Measurements from ENCODE around the gene VGF.

Gene VGF

DNA sequence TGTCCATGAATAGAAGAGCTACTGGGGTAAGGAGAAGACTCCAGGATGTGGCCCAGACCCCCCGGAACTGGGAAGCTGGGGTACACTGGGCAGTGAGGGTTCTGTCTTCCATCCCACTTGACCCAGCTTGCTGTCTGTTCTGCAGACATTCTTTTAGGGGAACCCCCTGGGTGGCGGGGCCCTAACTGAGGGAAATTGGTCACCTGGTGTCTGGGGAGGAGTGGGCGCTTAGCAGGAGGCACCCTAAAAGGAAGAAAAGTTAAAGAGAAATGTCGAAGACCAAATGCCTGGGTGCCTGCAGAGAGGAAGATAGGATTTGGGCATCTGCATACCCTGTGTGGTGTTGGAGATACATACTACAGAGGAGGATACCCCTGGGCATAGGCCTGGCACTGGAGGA, 10.1 kb downstream of the VGF start:
- CTCF ChIA-PET: interaction anchor here (3.0 kb wide), 1 partner anchor 11 kb away, joined by 21 read pairs; no protein-coding TSS in a partner anchor
- POLR2A ChIA-PET: interaction anchor here (0.7 kb wide), 1 partner anchor 65 kb away, joined by 5 read pairs; no protein-coding TSS in a partner anchor
- DNase-seq (ENCODE audit: extremely low spot score): no peak
- TF ChIP-seq ZNF384 (IDR thresholded peaks at IDR 0.05): no peak
- TF ChIP-seq NFRKB (IDR thresholded peaks at IDR 0.05): no peak
- no peak for TF ChIP-seq BHLHE40 (IDR thresholded peaks at IDR 0.05; ENCODE audit: borderline replicate concordance)
- TF ChIP-seq CTBP1 (IDR thresholded peaks at IDR 0.05; ENCODE audit: borderline replicate concordance): no peak
- TF ChIP-seq ARNT (IDR thresholded peaks at IDR 0.05): no peak
- TF ChIP-seq SUZ12 (IDR thresholded peaks at IDR 0.05): no peak
- TF ChIP-seq FOXK2 (IDR thresholded peaks at IDR 0.05): no peak
- no peak for TF ChIP-seq SP1 (IDR thresholded peaks at IDR 0.05)
- TF ChIP-seq, protein P1, sequence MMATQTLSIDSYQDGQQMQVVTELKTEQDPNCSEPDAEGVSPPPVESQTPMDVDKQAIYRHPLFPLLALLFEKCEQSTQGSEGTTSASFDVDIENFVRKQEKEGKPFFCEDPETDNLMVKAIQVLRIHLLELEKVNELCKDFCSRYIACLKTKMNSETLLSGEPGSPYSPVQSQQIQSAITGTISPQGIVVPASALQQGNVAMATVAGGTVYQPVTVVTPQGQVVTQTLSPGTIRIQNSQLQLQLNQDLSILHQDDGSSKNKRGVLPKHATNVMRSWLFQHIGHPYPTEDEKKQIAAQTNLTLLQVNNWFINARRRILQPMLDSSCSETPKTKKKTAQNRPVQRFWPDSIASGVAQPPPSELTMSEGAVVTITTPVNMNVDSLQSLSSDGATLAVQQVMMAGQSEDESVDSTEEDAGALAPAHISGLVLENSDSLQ (IDR thresholded peaks at IDR 0.05): no peak
- no peak for TF ChIP-seq L3MBTL2 (conservative IDR thresholded peaks at IDR 0.05)

DNA sequence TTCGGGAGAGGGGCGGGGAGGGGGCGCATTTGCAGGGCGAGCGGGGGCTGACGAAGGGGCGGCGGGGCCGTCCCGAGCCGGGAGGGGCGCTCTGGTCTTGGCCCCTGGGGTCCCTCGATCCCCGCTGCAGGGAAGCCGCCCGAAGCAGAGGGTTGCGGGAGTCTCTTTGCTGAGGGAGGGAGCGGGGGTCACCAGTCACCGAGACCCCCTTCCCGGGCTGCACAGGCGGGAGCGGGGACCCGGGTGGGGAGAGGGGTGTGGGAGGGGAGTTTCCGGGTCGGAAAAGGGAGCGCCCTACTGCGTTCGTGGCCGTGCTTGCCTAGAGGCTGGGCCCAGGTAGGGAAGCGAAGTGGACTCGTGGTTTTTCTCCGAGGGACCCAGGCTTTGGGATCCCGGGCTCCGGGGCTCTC, 10.7 kb downstream of the VGF start:
- no peak for DNase-seq (ENCODE audit: extremely low spot score)
- ChIA-PET CTCF (no interaction called here), POLR2A (interaction anchor here (0.7 kb wide), 1 partner anchor 64 kb away, joined by 5 read pairs; no protein-coding TSS in a partner anchor)
- TF ChIP-seq FOXK2 (IDR thresholded peaks at IDR 0.05) (no peak), NFRKB (IDR thresholded peaks at IDR 0.05) (no peak), L3MBTL2 (conservative IDR thresholded peaks at IDR 0.05) (no peak), ZNF384 (IDR thresholded peaks at IDR 0.05) (no peak), TARDBP (IDR thresholded peaks at IDR 0.05) (no peak), ARNT (IDR thresholded peaks at IDR 0.05) (no peak)

DNA sequence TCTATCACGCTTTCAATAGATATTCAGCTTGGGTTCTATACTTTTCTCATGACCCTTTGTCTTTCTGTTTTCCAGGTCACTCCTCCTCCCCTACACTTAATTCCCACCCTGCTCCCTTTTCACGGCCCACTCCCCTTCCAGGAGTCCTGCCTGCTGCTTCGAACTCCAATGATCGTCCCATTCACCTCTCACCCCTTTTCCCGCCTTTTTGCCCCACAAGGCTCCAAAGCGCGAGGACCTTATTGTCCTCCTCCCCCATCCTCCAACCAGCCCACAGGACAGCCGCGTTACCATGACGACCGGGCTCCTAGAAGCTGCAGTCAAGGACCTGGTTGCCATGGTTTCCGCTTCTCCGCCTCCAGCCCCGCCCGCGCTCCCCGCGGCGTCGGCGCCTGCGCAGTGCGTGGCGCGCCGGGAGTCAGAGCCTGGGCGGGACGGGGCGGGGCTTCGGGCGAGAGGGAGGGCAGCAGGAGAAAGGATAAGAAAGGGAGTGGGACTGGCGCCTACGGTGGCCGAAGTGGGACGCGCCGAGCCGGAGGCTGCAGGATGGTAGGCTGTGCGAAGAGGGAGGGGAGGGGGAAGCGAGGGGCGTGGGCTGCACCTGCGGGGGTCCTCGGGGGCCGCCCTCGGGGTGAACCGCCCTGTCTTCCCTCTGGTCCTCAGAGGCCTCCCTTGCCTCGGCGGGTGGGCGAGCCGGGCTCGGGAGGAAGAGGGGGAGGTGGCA, 11.2 kb downstream of the VGF start, which contains the start of gene AP1S1:
Gene AP1S1, plus strand, starts transcription at position 508 of the 724 bp plus-strand sequence. Its CDS starts 39 bp downstream, at position 547.
- TF ChIP-seq ZNF384 (IDR thresholded peaks at IDR 0.05): no peak
- TF ChIP-seq L3MBTL2 (conservative IDR thresholded peaks at IDR 0.05): peak; percentile 99
- POLR2A ChIA-PET: no interaction called here
- peak; percentile 98 for DNase-seq (ENCODE audit: extremely low spot score)
- CTCF ChIA-PET: no interaction called here

DNA sequence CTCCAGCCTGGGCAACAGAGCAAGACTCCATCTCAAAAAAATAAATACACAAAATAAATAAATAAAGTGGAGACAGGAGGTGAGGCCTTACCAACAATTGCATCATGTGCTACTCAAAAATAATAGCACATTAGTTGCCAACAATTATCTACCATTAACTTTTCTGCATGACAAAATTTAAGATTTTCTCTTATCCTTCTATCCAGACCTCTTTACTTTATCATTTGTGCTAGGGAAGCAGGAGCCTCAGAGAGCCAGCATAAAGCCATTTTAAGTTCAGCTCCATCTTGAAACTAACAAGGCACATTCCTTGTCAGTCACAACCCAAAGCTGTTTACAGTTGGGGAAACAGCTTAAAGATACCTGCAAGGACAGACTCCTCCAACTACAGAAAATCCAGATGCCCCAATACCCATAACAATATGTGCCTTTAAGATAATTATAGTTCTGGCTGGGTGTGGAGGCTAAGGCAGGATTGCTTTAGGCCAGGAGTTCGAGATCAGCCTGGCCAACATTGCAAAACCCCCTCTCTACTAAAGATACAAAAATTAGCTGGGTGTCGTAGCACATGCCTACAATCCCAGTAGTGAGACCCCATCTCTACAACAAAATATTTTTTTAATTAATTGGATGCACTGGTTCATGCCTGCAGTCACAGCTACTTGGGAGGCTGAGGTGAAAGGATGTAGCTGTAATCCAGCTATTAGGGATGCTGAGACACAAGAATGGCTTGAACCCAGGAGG, 13.3 kb downstream of the VGF start:
- DNase-seq (ENCODE audit: extremely low spot score): no peak
- CTCF ChIA-PET: interaction anchor here (1.8 kb wide), 1 partner anchor 8 kb away, joined by 11 read pairs; no protein-coding TSS in a partner anchor
- TF ChIP-seq HDGF (IDR thresholded peaks at IDR 0.05; ENCODE audit: borderline replicate concordance) (no peak), CTBP1 (IDR thresholded peaks at IDR 0.05; ENCODE audit: borderline replicate concordance) (no peak), FOXK2 (IDR thresholded peaks at IDR 0.05) (no peak), ELF4 (IDR thresholded peaks at IDR 0.05) (no peak), SP1 (IDR thresholded peaks at IDR 0.05) (no peak), LEF1 (IDR thresholded peaks at IDR 0.05; ENCODE audit: borderline replicate concordance) (no peak), ARNT (IDR thresholded peaks at IDR 0.05) (no peak), NFRKB (IDR thresholded peaks at IDR 0.05) (no peak), L3MBTL2 (conservative IDR thresholded peaks at IDR 0.05) (no peak), ZNF384 (IDR thresholded peaks at IDR 0.05) (no peak), FOXM1 (IDR thresholded peaks at IDR 0.05; ENCODE audit: borderline replicate concordance) (no peak), BHLHE40 (IDR thresholded peaks at IDR 0.05; ENCODE audit: borderline replicate concordance) (no peak), FOXA1 (IDR thresholded peaks at IDR 0.05) (no peak), SUZ12 (IDR thresholded peaks at IDR 0.05) (no peak)
- TF ChIP-seq, protein P1 (IDR thresholded peaks at IDR 0.05): no peak
- POLR2A ChIA-PET: no interaction called here

DNA sequence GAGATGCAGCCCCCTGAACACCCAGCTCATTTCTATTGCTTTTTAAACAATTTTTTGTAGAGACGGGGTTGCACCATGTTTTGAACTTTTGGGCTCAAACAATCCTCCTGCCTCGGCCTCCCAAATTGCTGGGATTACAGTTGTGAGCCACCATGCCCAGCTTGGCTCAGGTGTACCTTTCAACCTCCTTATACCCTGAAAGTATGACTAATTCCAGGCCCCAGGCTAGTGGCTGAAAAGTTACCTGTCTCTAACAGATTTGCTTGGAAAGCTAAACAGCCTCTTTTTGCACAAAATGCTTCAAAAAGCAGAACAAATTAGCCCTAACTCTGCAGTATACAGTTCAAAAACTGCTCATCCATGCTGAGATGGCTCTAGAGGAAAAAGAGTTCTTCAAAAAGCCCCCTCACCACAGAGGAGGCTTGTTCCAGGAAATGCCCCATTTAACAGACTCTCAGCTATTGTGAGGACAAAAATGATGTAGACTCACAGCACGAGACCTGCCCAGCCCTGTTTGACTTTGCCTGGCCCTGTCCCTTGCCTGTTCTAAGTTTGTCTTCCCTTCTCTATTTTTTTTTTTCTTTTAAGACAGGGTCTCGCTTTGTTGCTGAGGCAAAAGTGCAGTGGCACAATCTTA, 24.5 kb downstream of the VGF start:
- ChIA-PET POLR2A (interaction anchor here (1.0 to 1.1 kb wide), 2 partner anchors 41 to 77 kb away, joined by 3 read pairs; partner anchors contain the start of gene ZNHIT1), CTCF (interaction anchor here (0.6 to 8.3 kb wide), 4 partner anchors 45 to 414 kb away, joined by 3 to 112 read pairs (median 4); no protein-coding TSS in a partner anchor)
- no peak for DNase-seq (ENCODE audit: extremely low spot score)
- TF ChIP-seq BHLHE40 (IDR thresholded peaks at IDR 0.05; ENCODE audit: borderline replicate concordance): no peak
- TF ChIP-seq SP1 (IDR thresholded peaks at IDR 0.05): no peak
- no peak for TF ChIP-seq HDGF (IDR thresholded peaks at IDR 0.05; ENCODE audit: borderline replicate concordance)
- no peak for TF ChIP-seq CTBP1 (IDR thresholded peaks at IDR 0.05; ENCODE audit: borderline replicate concordance)
- no peak for TF ChIP-seq L3MBTL2 (conservative IDR thresholded peaks at IDR 0.05)
- no peak for TF ChIP-seq SUZ12 (IDR thresholded peaks at IDR 0.05)
- TF ChIP-seq, protein P1 (IDR thresholded peaks at IDR 0.05): no peak
- TF ChIP-seq ELF4 (IDR thresholded peaks at IDR 0.05): no peak
- TF ChIP-seq LEF1 (IDR thresholded peaks at IDR 0.05; ENCODE audit: borderline replicate concordance): no peak

All from HEK293T (cell line).